ENCODE results near the gene ENOSF1. TPM values are rescaled to one million over a fixed set of nuclear protein-coding genes. Genes with fewer than 3 reads are reported as not detected.

ENOSF1 gene
- total RNA-seq, 2 experiments from 2014 or later = 37.8 to 40.1 TPM

- peaks cover 45% of the 10 kb centered on the region for H3K36me3 ChIP-seq (ENCODE audit: insufficient read depth, low read length)
- DNase-seq = no peak
- CTCF ChIA-PET = no interaction called here
- H3K9me3 ChIP-seq (ENCODE audit: control insufficient read depth in 1 of 2, insufficient read depth in 1 of 2, low read length in 2 of 2) = no peaks in the 10 kb centered on the region
- H3K27ac ChIP-seq (ENCODE audit: low read depth in 1 of 2, low read length in 2 of 2) = no peak overlapping the region
- peaks cover 4% of the 10 kb centered on the region for H3K9me3 Mint-ChIP-seq
- POLR2A ChIA-PET = no interaction called here
- TF ChIP-seq CTCF (IDR thresholded peaks at IDR 0.05) = no peak
- H3K27ac Mint-ChIP-seq = no peak overlapping the region
- no peak overlapping the region for H3K4me3 Mint-ChIP-seq
- no peaks in the 10 kb centered on the region for H3K27me3 ChIP-seq (ENCODE audit: control insufficient read depth in 1 of 2, insufficient read depth in 2 of 2, low read length in 2 of 2)
- no peaks in the 10 kb centered on the region for H3K4me1 Mint-ChIP-seq (ENCODE audit: low read depth)
- H3K27me3 Mint-ChIP-seq = no peaks in the 10 kb centered on the region
- H3K4me3 ChIP-seq (ENCODE audit: low read length) = no peak overlapping the region
- intact Hi-C loops (cut with DNase I, micrococcal nuclease) = no loop called here
- H3K36me3 Mint-ChIP-seq (ENCODE audit: low read depth) = peaks cover 67% of the 10 kb centered on the region
- no peak for ATAC-seq (ENCODE audit: poor library complexity)
- H3K4me1 ChIP-seq (ENCODE audit: insufficient read depth, low read length) = no peaks in the 10 kb centered on the region
Observed at GRCh38 chr18:671405-671804, 41.0 kb downstream of the ENOSF1 start.

GRCh38 chr18:670522-670921 is 41.9 kb downstream of the ENOSF1 start:
- H3K27ac ChIP-seq (ENCODE audit: low read depth in 1 of 2, low read length in 2 of 2) = no peak overlapping the region
- H3K9me3 ChIP-seq (ENCODE audit: control insufficient read depth in 1 of 2, insufficient read depth in 1 of 2, low read length in 2 of 2) = peaks cover 0 to 3% of the 10 kb centered on the region in 2 experiments
- no peak for DNase-seq
- Mint-ChIP-seq H3K36me3 (ENCODE audit: low read depth) (peaks cover 58% of the 10 kb centered on the region), H3K4me3 (no peak overlapping the region), H3K9me3 (peaks cover 4% of the 10 kb centered on the region), H3K27ac (no peak overlapping the region), H3K4me1 (ENCODE audit: low read depth) (no peaks in the 10 kb centered on the region), H3K27me3 (no peaks in the 10 kb centered on the region)
- TF ChIP-seq CTCF (IDR thresholded peaks at IDR 0.05) = no peak
- POLR2A ChIA-PET = no interaction called here
- CTCF ChIA-PET = no interaction called here
- intact Hi-C loops (cut with DNase I, micrococcal nuclease) = no loop called here
- no peak for ATAC-seq (ENCODE audit: poor library complexity)
- H3K4me3 ChIP-seq (ENCODE audit: low read length) = no peak overlapping the region
- no peaks in the 10 kb centered on the region for H3K4me1 ChIP-seq (ENCODE audit: insufficient read depth, low read length)
- peaks cover 37% of the 10 kb centered on the region for H3K36me3 ChIP-seq (ENCODE audit: insufficient read depth, low read length)
- H3K27me3 ChIP-seq (ENCODE audit: control insufficient read depth in 1 of 2, insufficient read depth in 2 of 2, low read length in 2 of 2) = no peaks in the 10 kb centered on the region

- H3K36me3 ChIP-seq (ENCODE audit: insufficient read depth, low read length) = peaks cover 28% of the 10 kb centered on the region
- ChIA-PET CTCF (no interaction called here), POLR2A (no interaction called here)
- Mint-ChIP-seq H3K36me3 (ENCODE audit: low read depth) (peaks cover 48% of the 10 kb centered on the region), H3K27me3 (no peaks in the 10 kb centered on the region), H3K4me3 (no peak overlapping the region), H3K4me1 (ENCODE audit: low read depth) (no peaks in the 10 kb centered on the region), H3K9me3 (peaks cover 4% of the 10 kb centered on the region), H3K27ac (no peak overlapping the region)
- no peak overlapping the region for H3K4me3 ChIP-seq (ENCODE audit: low read length)
- H3K27me3 ChIP-seq (ENCODE audit: control insufficient read depth in 1 of 2, insufficient read depth in 2 of 2, low read length in 2 of 2) = no peaks in the 10 kb centered on the region
- ATAC-seq (ENCODE audit: poor library complexity) = no peak
- no peaks in the 10 kb centered on the region for H3K4me1 ChIP-seq (ENCODE audit: insufficient read depth, low read length)
- no peak for TF ChIP-seq CTCF (IDR thresholded peaks at IDR 0.05)
- intact Hi-C loops (cut with DNase I, micrococcal nuclease) = no loop called here
- H3K27ac ChIP-seq (ENCODE audit: low read depth in 1 of 2, low read length in 2 of 2) = no peak overlapping the region
- H3K9me3 ChIP-seq (ENCODE audit: control insufficient read depth in 1 of 2, insufficient read depth in 1 of 2, low read length in 2 of 2) = peaks cover 0 to 3% of the 10 kb centered on the region in 2 experiments
- DNase-seq = no peak
Observed at GRCh38 chr18:669077-669476, 43.4 kb downstream of the ENOSF1 start.
